ENCODE data around the gene STOML1.

Gene STOML1

GRCh38 chr15:74006774-74007639, 14.9 kb upstream of the STOML1 start:
- no peak for TF ChIP-seq CTCF (conservative IDR thresholded peaks at IDR 0.05; ENCODE audit: low read length)
- no peak overlapping the region for H3K4me3 ChIP-seq (ENCODE audit: low read length)
- no peak for DNase-seq (ENCODE audit: low read depth)

- TF ChIP-seq CTCF (conservative IDR thresholded peaks at IDR 0.05; ENCODE audit: low read length): no peak
- DNase-seq (ENCODE audit: low read depth): no peak
- peak overlapping the region; percentile 97 for H3K4me3 ChIP-seq (ENCODE audit: low read length)
These were observed 5.9 kb upstream of the STOML1 start for GRCh38 chr15:73997986-73998385.

GRCh38 chr15:73996939-73997338, 4.8 kb upstream of the STOML1 start:
- peak; percentile 67 for DNase-seq (ENCODE audit: low read depth)
- TF ChIP-seq CTCF (conservative IDR thresholded peaks at IDR 0.05; ENCODE audit: low read length): 0 out of 2 replicates have a peak, but pooled peaks have one; percentile 3

GRCh38 chr15:73996267-73996666, 4.2 kb upstream of the STOML1 start:
- peak overlapping the region; percentile 97 for H3K4me3 ChIP-seq (ENCODE audit: low read length)
- TF ChIP-seq CTCF (conservative IDR thresholded peaks at IDR 0.05; ENCODE audit: low read length): no peak
- no peak for DNase-seq (ENCODE audit: low read depth)

More at GRCh38 chr15:73996939-73997338, 4.8 kb upstream of the STOML1 start:
- peak overlapping the region; percentile 97 for H3K4me3 ChIP-seq (ENCODE audit: low read length)

- no peak for TF ChIP-seq CTCF (conservative IDR thresholded peaks at IDR 0.05; ENCODE audit: low read length)
- DNase-seq (ENCODE audit: low read depth): peak; percentile 28
- H3K4me3 ChIP-seq (ENCODE audit: low read length): peak overlapping the region; percentile 97
These were observed 3.0 kb upstream of the STOML1 start for GRCh38 chr15:73994912-73995622.

- no peak for TF ChIP-seq CTCF (conservative IDR thresholded peaks at IDR 0.05; ENCODE audit: low read length)
- peak; percentile 93 for DNase-seq (ENCODE audit: low read depth)
- H3K4me3 ChIP-seq (ENCODE audit: low read length): peak within 1 kb of the TSS; percentile 97
These were observed 2.4 kb upstream of the STOML1 start, which contains the start of gene PML for GRCh38 chr15:73994413-73994883. PML (plus strand) TSS chr15:73994716; CDS start chr15:73994813, 97 bp downstream.
